K562 (cell line): ENCODE measurements around the gene IFT81. TPM values are rescaled to one million over a fixed set of nuclear protein-coding genes. Genes with fewer than 3 reads are reported as not detected.

Experiments
- ATAC-seq: fragments of 200-7000 bp; cut with Tn5 transposase; 3 replicates; pipeline ENCODE4 v1.9.1; 2020; ENCODE audit warnings: moderate library complexity
- BruUV-seq: library from RNA; stranded (reverse); fragments of 400-500 nt; replicated peaks from 2 replicates; lab custom pipeline; 2021; lab: Mats Ljungman, UMichigan
- CTCF ChIA-PET: fragments of 300-600 bp; formaldehyde crosslinking; extraction: SDS; loops from one replicate; lab custom pipeline; 2021; ENCODE audit warnings: low intra/inter-chr PET ratio; lab: Yijun Ruan, JAX
- POLR2A ChIA-PET: fragments of 300-600, 350-650 bp; sonication (Branson Sonifier 250); formaldehyde crosslinking; extraction: SDS; loops from one replicate; lab custom pipeline; 2021; ENCODE audit warnings: antibody characterized with exemption, inconsistent platforms; lab: Yijun Ruan, JAX
- DNase-seq, 4 experiments: peaks; one replicate each; pipeline versions ENCODE4 v3.0.0 to v3.0.0-alpha.2; 2011 to 2018; ENCODE audit warnings: low spot score in 3 of 4, mixed read lengths in 3 of 4; ENCODE audit errors: extremely low read depth in 1 of 4
- FAIRE-seq: peaks from 2 replicates; lab custom pipeline; 2011; peaks lifted over from hg19 to GRCh38; lab: Jason Lieb, UNC
- H2AFZ ChIP-seq: 2 replicates; pipeline ENCODE4 v1.6.0; 2011; ENCODE audit warnings: low read depth, low read length, control low read depth, inconsistent platforms
- H3K27ac ChIP-seq: fragments of 200-600 bp; 3 replicates; pipeline ENCODE4 v1.8.0; 2011; ENCODE audit warnings: low read depth, mild to moderate bottlenecking, control low read depth, inconsistent platforms, low read length, moderate library complexity, mixed read lengths; ENCODE audit errors: extremely low read depth
- H3K27me3 ChIP-seq, 2 experiments: fragments of 300-600 bp in 1 of 2; 2 replicates in 1 of 2; 3 replicates in 1 of 2; pipeline versions ENCODE4 v1.6.0 to v1.8.0; 2011; ENCODE audit warnings: inconsistent platforms in 2 of 2, low read length in 2 of 2, mild to moderate bottlenecking in 1 of 2, mixed read lengths in 1 of 2, moderate library complexity in 1 of 2; ENCODE audit not compliant: control insufficient read depth in 2 of 2, insufficient read depth in 2 of 2
- H3K36me3 ChIP-seq: fragments of 300-600 bp; 3 replicates; pipeline ENCODE4 v1.8.0; 2011; ENCODE audit warnings: mild to moderate bottlenecking, low read length, inconsistent platforms; ENCODE audit not compliant: control insufficient read depth, insufficient read depth
- H3K4me1 ChIP-seq, 2 experiments: fragments of 200-600 bp in 1 of 2; replicated peaks in 1 of 2; 2 replicates in 1 of 2; 3 replicates in 1 of 2; pipeline versions ENCODE4 v1.5.1 to v1.8.0; 2011; ENCODE audit warnings: inconsistent platforms in 2 of 2, low read length in 2 of 2, mild to moderate bottlenecking in 1 of 2, mixed read lengths in 1 of 2, moderate library complexity in 1 of 2; ENCODE audit not compliant: control insufficient read depth in 2 of 2, insufficient read depth in 2 of 2
- H3K4me2 ChIP-seq: 2 replicates; pipeline ENCODE4 v1.6.1; 2011; ENCODE audit warnings: low read length, control low read depth, inconsistent platforms, mixed read lengths; ENCODE audit not compliant: insufficient read depth
- H3K4me3 ChIP-seq: fragments of 200-600 bp; sonication (generic), shearing (Covaris generic); 2 replicates; pipeline ENCODE4 v1.5.1; 2016; ENCODE audit warnings: control low read depth, inconsistent platforms
- H3K79me2 ChIP-seq: fragments of 200-600 bp; 3 replicates; pipeline ENCODE4 v1.8.0; 2011; ENCODE audit warnings: low read length, inconsistent platforms; ENCODE audit not compliant: control insufficient read depth, insufficient read depth
- H3K9ac ChIP-seq, 2 experiments: 2 replicates each; pipeline versions ENCODE4 v1.6.0 to v1.6.1; 2011; ENCODE audit warnings: low read depth in 2 of 2, low read length in 2 of 2, control low read depth in 1 of 2, inconsistent platforms in 1 of 2, mild to moderate bottlenecking in 1 of 2, mixed read lengths in 1 of 2; ENCODE audit not compliant: insufficient read depth in 1 of 2
- H3K9me1 ChIP-seq: one replicate; pipeline ENCODE4 v1.6.0; 2011; ENCODE audit warnings: inconsistent platforms, mild to moderate bottlenecking, low read length, moderate library complexity; ENCODE audit not compliant: control insufficient read depth, insufficient read depth
- H3K9me3 ChIP-seq: replicated peaks from 2 replicates; pipeline ENCODE4 v1.5.1; 2011; ENCODE audit warnings: low read depth, low read length, inconsistent platforms; ENCODE audit not compliant: control insufficient read depth, insufficient read depth
- H4K20me1 ChIP-seq: replicated peaks from 2 replicates; pipeline ENCODE4 v1.6.1; 2011; ENCODE audit warnings: low read length, inconsistent platforms, mixed read lengths; ENCODE audit not compliant: control insufficient read depth, insufficient read depth
- ELK1 ChIP-seq: sonication (generic); formaldehyde crosslinking; IDR thresholded peaks from 2 replicates; pipeline ENCODE4 v1.8.1; 2022; ENCODE audit warnings: missing genetic modification reagents
- ERF ChIP-seq: fragments of 450-650 bp; formaldehyde crosslinking; IDR thresholded peaks from 2 replicates; pipeline ENCODE4 v1.4.0; 2020; ENCODE audit warnings: mild to moderate bottlenecking, mixed read lengths
- GTF2E2 ChIP-seq: fragments of 200-800 bp; sonication (Bioruptor generic); IDR thresholded peaks from 2 replicates; pipeline ENCODE4 v1.6.1; 2016; ENCODE audit warnings: missing genetic modification characterization, missing compliant biosample characterization
- SETDB1 ChIP-seq: IDR thresholded peaks from one replicate; pipeline ENCODE4 v1.6.1; 2012; ENCODE audit warnings: low read length, control low read depth, inconsistent platforms
- ZNF3 ChIP-seq: fragments of 250-450 bp; sonication (Bioruptor Pico); IDR thresholded peaks from 2 replicates; pipeline ENCODE4 v1.5.0; 2021; ENCODE audit warnings: mild to moderate bottlenecking, moderate library complexity
- ZNF507 ChIP-seq: conservative IDR thresholded peaks from 2 replicates; pipeline ENCODE4 v1.6.1; 2017; ENCODE audit warnings: missing genetic modification characterization, missing compliant biosample characterization
- ZNF609 ChIP-seq: sonication (generic); formaldehyde crosslinking; IDR thresholded peaks from 2 replicates; pipeline ENCODE4 v1.8.1; 2023; ENCODE audit warnings: missing genetic modification reagents, mild to moderate bottlenecking, borderline replicate concordance
- WGBS: fragments of 100-300 bp; shearing (Covaris generic); methylation state at CpG from one replicate; pipeline ENCODE4 v1.1.6; 2016; ENCODE audit warnings: low coverage, mixed read lengths; ENCODE audit not compliant: insufficient coverage; ENCODE audit errors: missing lambda C conversion rate; 5-methylcytosine and 5-hydroxymethylcytosine counted together
- in situ Hi-C: fragments of 300-500 bp; cut with MboI; formaldehyde crosslinking; loops from 4 replicates; pipeline ENCODE4 v1.15.0; 2018; ENCODE audit warnings: inconsistent platforms, mixed read lengths
- intact Hi-C: fragments of 100-400 bp; cut with micrococcal nuclease; formaldehyde crosslinking; loops from 2 replicates; pipeline ENCODE4 v1.14.2; 2022
- polyA plus RNA-seq, 8 experiments: library from polyadenylated mRNA; depleted of rRNA in 4 of 8; stranded (reverse) in 5 of 8; unstranded in 3 of 8; fragments of >200 nt; fragmentation: Nextera tagmentation in 2 of 8; fragmentation: Illumina TruSeq in 1 of 8; extraction: Ambion mirVana in 2 of 8; extraction: Trizol in 1 of 8; gene quantifications; 2 replicates each; pipeline versions ENCODE4 v1.2.1 to v1.2.3, GENCODE V29; 2011 to 2014; ENCODE audit warnings: inconsistent platforms in 1 of 8, missing spikeins in 1 of 8
- total RNA-seq, 7 experiments: library from RNA; depleted of rRNA in 6 of 7; stranded (reverse); fragments of >200 nt in 6 of 7; fragmentation: Illumina TruSeq in 2 of 7; extraction: Trizol in 2 of 7; gene quantifications; 2 replicates each; pipeline versions ENCODE4 v1.2.1 to v1.2.3, GENCODE V29; 2011 to 2021; ENCODE audit warnings: low replicate concordance in 1 of 7

The IFT81 gene
- total and polyA plus RNA-seq, 9 of the 15 experiments (the other 6 are each of a cell fraction or from before 2014, with no cell fraction given) = 2.8 to 11.9 (median 7.9) TPM

- TF ChIP-seq ZNF507 (tag) = no peak
Observed at GRCh38 chr12:110135806-110136205, 11.6 kb downstream of the IFT81 start (continued).

- 54% methylated on average over 3 of the region's 3 CpGs for WGBS
- peaks cover 0 to 8% of the 10 kb centered on the region in 2 experiments; a peak in 2 of 5 replicates for H3K4me1 ChIP-seq
- H3K79me2 ChIP-seq = no peaks in the 10 kb centered on the region
- BruUV-seq = no TSS peak
- no peak overlapping the region for H2AFZ ChIP-seq
- in situ Hi-C loops = no loop called here
- TF ChIP-seq ZNF609 (CRISPR knock-in tag) = no peak
- TF ChIP-seq ELK1 (CRISPR knock-in tag) = no peak
- no peak for TF ChIP-seq ZNF507 (tag)
- TF ChIP-seq GTF2E2 (tag) = no peak
- no peak for TF ChIP-seq ZNF3 (CRISPR knock-in tag)
- no peak for TF ChIP-seq SETDB1
- TF ChIP-seq ERF = no peak
- no peaks in the 10 kb centered on the region for H3K9me1 ChIP-seq
- no peak overlapping the region for H3K27ac ChIP-seq
- no peak for DNase-seq
- H3K36me3 ChIP-seq = no peaks in the 10 kb centered on the region
- CTCF ChIA-PET = no interaction called here
- H3K4me3 ChIP-seq = no peak overlapping the region
- no peak for ATAC-seq
- POLR2A ChIA-PET = interaction anchor here (0.6 to 0.8 kb wide), 2 partner anchors 505 to 608 kb away, joined by 3 read pairs; no protein-coding TSS in a partner anchor
- no peaks in the 10 kb centered on the region for H3K9me3 ChIP-seq
- no peak overlapping the region for H3K9ac ChIP-seq
- H3K4me2 ChIP-seq = no peak overlapping the region
- intact Hi-C loops = no loop called here
- H3K27me3 ChIP-seq = no peaks in the 10 kb centered on the region
- H4K20me1 ChIP-seq = no peaks in the 10 kb centered on the region
- FAIRE-seq = no peak
Observed at GRCh38 chr12:110137786-110138185, 13.6 kb downstream of the IFT81 start.
